NCI-H187 treated with DMSO at 0.1 percent for 48 hours (cell line): Measurements from ENCODE around the gene CSF3R.

Experiments
- DNase-seq: peaks from one replicate; lab custom pipeline; 2025; lab: John Stamatoyannopoulos, UW

The CSF3R gene

GRCh38 chr1:36482724-36483388, at the start of gene CSF3R:
Gene CSF3R, minus strand, starts transcription at chr1:36482913. Its CDS starts 3,417 bp downstream, at chr1:36479496.
- DNase-seq: no peak

- DNase-seq: no peak
Observed at GRCh38 chr1:36531833-36532232, 49.1 kb upstream of the CSF3R start.

DNA sequence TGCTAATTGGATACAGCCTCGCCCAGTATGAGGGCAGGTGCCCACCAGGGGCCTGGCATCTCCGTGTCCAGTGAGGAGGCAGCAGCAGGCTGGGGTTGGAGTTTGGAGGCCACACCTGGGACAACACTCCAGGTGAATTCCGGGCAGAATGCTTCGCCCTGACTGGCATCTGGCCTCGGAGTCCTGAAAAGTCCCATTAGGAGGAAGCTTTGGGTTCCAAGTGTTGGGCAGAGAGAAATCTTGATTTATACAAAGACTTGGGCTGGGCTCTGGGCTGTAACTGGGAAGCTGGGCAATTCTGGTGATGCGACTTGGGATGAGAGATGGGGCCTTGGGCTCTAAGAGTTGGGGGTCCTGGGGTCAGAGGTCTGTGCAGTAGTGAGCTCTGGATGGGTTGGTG, 48.1 kb upstream of the CSF3R start:
- DNase-seq: no peak

- no peak for DNase-seq
Observed at GRCh38 chr1:36530261-36530660, 47.5 kb upstream of the CSF3R start.

- DNase-seq: no peak
Observed at GRCh38 chr1:36529769-36530260, 47.1 kb upstream of the CSF3R start.

DNA sequence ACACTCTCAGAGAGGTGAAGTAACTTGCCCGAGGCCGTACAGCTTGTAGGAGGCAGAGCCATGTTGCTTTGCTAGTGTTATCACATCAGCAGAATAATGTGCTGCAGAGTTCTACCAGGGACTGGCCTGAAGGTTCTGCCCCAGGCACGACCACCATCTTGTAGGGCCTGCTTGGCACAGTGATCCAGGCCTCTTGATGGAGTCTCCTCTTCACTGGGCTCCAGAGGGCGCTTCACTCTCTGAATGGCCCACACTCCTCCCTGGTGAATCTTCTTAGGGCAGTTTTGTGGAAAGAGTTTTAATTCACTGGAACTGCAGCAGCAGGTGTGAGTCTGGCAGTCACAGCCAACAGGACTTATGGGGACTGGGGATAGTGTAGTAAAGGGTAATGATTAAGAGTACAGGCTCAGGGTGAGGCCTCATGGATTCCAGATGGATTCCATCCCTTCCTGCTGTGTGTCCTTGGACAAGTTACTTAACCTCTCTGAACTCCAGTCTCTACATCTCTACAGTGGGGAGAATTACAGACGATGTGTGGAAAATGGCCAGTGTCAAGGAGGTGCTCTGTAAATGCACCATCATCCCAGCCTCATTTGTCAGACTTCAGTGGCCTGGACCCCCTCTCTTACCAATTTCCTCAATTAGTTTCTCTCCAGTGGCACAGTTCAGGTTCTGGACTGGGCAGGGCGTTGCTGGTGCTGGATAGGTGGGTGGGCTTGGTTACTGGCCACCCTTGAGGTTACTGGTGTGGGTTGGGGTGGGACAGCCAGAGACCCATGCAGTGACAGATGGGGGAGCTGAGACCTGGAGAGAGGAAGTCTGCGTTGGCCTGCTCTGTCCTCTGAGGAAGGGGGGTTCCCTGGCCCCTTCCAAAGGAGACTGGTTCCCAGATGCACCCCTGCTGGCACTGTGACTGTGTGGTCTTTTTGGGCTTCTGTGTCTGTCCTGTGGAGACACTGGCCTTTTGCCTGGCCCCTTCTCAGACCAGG, 45.9 kb upstream of the CSF3R start:
- no peak for DNase-seq

GRCh38 chr1:36525166-36525565, 42.5 kb upstream of the CSF3R start:
- no peak for DNase-seq

- DNase-seq: no peak
Observed at GRCh38 chr1:36524359-36525062, 41.8 kb upstream of the CSF3R start.

GRCh38 chr1:36523850-36524249, 41.1 kb upstream of the CSF3R start:
- no peak for DNase-seq

DNA sequence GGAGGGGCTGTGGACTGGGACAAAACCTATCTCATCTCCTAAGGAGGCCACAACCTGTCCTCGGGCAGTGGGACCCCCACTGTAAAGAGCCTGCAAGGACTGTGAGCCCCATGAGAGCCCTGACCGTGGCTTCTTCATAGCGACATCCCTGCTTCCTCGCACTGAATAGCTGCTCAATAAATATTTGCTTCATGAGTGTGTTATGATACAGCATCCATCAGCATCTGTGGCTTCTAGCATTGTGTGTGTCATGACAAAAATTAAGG, 40.5 kb upstream of the CSF3R start:
- no peak for DNase-seq

DNA sequence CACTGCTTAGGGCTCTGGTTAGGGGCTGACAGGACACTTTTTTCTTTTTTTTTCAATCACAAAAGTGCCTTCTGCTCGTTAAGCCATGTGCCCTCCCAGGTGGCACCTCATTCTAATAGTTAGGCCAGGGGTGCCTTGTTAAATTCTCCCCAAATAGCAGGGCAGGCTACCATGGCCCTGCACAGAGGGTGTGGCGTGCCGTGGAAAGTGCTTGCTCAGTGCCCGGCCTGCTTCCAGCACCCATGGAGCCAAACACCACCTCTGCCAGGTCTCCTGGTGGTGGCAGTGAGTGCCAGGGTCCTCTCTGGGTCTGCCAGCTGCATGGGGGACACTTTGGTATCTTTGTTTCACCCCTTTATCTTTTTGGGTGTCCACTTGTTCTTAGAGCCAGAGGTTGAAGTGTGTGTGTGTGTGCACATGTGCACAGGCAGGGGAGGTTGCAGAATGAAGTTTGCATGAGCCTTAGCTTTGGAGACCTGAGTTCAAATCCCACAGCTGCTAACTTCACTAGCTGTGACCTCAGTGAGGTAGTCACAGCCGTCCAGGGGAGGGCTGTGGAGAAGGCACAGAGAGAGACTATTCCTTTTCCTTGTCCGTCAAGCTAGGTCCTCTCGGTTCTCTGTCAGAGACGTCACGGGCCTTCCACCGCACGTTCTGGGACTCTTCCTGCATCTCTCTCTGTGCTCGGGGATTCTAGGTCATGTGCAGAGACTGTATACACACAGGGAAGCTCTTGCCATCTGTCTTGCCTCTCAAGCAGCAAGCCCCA, 39.9 kb upstream of the CSF3R start:
- DNase-seq: no peak

- DNase-seq: no peak
Observed at GRCh38 chr1:36522021-36522420, 39.3 kb upstream of the CSF3R start.

GRCh38 chr1:36520771-36521420, 38.2 kb upstream of the CSF3R start:
- no peak for DNase-seq

DNA sequence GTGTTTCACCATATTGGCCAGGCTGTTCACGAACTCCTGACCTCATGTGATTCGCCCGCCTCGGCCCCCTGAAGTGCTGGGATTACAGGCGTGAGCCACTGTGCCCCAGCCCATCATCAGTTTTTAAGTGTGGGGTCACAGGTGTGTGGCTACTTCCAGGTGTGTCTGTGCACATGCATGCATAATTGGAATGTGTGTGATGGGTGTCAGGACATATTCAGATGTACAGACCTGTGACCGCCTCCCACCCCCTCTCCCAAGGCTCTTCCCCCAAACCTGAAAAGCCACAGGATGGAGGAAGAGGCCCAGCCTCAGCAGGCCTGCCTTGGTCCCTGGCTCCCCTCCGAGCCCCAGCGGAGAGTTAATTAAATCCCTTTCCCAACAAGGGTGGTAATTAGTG, 37.3 kb upstream of the CSF3R start:
- no peak for DNase-seq

- DNase-seq: no peak
Observed at GRCh38 chr1:36517011-36517771, 34.5 kb upstream of the CSF3R start.

DNA sequence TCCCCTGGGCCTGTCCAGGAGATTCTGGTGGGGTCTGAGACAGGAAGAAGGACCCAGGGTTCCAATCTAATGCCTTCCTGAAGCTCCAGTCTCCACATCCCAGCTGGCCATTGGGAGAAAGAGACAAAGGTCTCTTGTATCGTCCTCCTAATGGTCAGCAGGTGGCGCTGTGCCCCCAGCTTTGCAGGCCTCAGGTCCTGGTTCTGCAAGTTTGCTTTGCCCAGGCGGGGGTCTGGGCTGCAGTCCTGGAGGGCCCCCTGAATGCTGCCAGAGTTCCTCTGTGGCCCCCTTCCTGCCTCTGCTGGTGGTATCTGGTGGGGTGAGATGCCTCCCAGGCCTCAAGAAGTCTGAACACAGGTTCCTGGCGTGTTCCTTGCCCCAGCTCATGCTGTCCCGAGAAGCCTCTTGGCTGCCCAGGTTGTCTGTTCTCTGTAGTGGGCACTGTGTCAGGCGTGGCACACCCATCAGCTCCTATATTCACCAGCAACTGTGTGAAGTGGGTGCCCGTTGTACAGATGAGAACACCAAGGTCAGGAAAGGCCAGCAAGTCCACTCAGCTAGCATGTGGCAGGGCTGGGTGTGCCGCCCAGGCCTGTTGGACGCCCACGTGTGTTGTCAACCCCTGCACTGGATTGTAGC, 33.8 kb upstream of the CSF3R start:
- DNase-seq: peak; percentile 14

DNA sequence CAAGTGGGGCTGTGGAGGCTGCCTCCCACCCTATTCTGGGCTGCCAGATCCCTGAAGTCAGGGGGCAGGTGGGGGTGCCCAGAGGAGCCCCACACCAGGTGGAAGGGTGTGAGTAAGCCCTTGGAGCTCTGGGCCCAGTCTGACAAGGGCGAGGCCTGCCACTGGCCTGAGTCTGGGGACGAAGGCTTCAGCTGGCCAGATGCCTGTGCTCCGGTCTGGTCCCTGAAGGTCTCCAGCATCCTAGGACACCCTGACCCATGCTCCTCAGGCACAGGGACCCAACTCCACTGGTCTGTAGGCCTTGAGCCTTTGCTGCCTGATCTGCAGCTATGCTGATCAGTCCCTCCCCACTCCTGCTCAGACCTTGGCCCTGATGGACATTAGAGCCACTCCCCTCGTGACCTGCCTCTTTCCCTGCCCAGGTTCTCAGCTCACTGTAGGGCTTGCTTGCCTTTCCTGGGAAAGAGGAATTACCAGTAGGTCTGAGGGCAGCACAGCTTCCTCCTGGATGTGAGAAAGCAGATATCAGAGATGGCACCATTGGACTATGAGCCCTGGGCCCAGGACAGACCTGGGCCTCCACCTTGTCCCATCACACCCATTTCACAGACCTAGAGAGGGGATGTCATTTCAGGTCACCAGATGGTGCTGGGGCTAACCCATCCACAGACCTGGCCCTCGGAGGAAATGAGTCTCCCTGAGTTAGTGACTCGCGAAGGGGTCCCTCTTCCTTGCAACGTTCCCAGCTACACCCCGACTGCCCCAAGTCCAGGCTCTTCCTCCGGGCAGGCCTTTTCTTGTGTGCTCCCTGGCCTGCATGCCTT, 32.8 kb upstream of the CSF3R start:
- no peak for DNase-seq

- DNase-seq: no peak
Observed at GRCh38 chr1:36514501-36514900, 31.8 kb upstream of the CSF3R start.
